Measurements from ENCODE around the gene FAM107A. TPM values are rescaled to one million over a fixed set of nuclear protein-coding genes. Genes with fewer than 3 reads are reported as not detected.

Gene FAM107A
- total and polyA plus RNA-seq, 2 experiments from 2014 or later: 1.0 to 1.1 TPM

DNA sequence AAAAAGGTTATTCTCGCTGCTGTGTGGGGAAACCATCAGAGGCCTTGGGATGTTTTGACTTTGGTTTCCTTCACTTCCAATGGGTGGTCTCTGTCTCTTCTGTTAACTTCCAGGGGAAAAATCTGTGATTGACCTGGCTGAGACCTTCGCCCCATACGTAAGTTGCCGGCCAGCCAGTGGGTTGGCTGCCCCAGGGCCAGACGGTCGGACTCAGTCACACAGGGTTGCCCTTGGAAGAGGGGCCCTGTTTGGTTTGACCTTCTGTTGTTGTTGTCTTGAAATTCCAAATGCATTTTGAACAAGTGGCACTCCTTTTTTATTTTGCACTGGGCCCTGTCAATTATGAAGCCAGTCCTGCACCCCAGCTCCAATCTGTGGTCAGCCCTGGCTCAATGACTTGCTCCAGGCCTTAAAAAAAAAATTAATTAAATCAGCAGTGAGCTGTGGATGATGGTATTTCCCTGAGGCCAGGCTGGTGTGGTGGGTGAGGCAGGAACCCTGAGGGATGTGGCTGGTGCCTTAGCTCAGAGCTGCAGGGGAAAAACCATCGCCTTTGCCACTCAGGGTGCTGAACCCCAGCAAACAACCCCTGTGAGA lies 4.5 kb downstream of the FAM107A start:
- no peaks in the 10 kb centered on the region for H3K36me3 Mint-ChIP-seq (ENCODE audit: low read depth)

More for the DNA sequence above, 4.5 kb downstream of the FAM107A start:
- Histone ChIP-seq H3K4me2 (no peak overlapping the region), H2AFZ (no peak overlapping the region), H3K79me2 (replicated peaks; ENCODE audit: insufficient read depth) (no peaks in the 10 kb centered on the region), H3K9me2 (ENCODE audit: insufficient read depth) (no peaks in the 10 kb centered on the region), H3F3A (replicated peaks; ENCODE audit: low read depth) (no peaks in the 10 kb centered on the region), H3K27me3 (ENCODE audit: insufficient read depth) (no peaks in the 10 kb centered on the region), H3K27ac (ENCODE audit: low read depth) (no peak overlapping the region), H3K36me3 (ENCODE audit: insufficient read depth) (no peaks in the 10 kb centered on the region), H3K4me1 (ENCODE audit: insufficient read depth) (peaks cover 13% of the 10 kb centered on the region; the same call in 1 of the 2 replicates), H3K4me3 (no peak overlapping the region), H4K20me1 (replicated peaks; ENCODE audit: insufficient read depth) (no peaks in the 10 kb centered on the region)
- no peak overlapping the region for H3K4me3 Mint-ChIP-seq
- ATAC-seq: no peak
- no peak for DNase-seq (ENCODE audit: low spot score)
- no peak overlapping the region for H3K27ac Mint-ChIP-seq
- H3K9me3 Mint-ChIP-seq: no peaks in the 10 kb centered on the region
- peaks cover 24% of the 10 kb centered on the region for H3K4me1 Mint-ChIP-seq
- TF ChIP-seq EZH2 (IDR thresholded peaks at IDR 0.05; ENCODE audit: low read depth, unreplicated experiment) (no peak), POLR2AphosphoS5 (IDR thresholded peaks at IDR 0.05; ENCODE audit: low read depth) (no peak), ZNF114 (CRISPR knock-in tag; IDR thresholded peaks at IDR 0.05) (no peak), CREB1 (CRISPR knock-in tag; IDR thresholded peaks at IDR 0.05; ENCODE audit: low read depth) (no peak), ETS1 (IDR thresholded peaks at IDR 0.05) (no peak), ZNF331 (CRISPR knock-in tag; IDR thresholded peaks at IDR 0.05; ENCODE audit: low read depth) (no peak), EZH2phosphoT487 (IDR thresholded peaks at IDR 0.05; ENCODE audit: unreplicated experiment) (no peak), STAT1 (IDR thresholded peaks at IDR 0.05; ENCODE audit: unreplicated experiment) (no peak), NANOG (IDR thresholded peaks at IDR 0.05; ENCODE audit: borderline replicate concordance) (no peak), JUNB (IDR thresholded peaks at IDR 0.05; ENCODE audit: unreplicated experiment) (no peak)
- TF ChIP-seq, protein P1, sequence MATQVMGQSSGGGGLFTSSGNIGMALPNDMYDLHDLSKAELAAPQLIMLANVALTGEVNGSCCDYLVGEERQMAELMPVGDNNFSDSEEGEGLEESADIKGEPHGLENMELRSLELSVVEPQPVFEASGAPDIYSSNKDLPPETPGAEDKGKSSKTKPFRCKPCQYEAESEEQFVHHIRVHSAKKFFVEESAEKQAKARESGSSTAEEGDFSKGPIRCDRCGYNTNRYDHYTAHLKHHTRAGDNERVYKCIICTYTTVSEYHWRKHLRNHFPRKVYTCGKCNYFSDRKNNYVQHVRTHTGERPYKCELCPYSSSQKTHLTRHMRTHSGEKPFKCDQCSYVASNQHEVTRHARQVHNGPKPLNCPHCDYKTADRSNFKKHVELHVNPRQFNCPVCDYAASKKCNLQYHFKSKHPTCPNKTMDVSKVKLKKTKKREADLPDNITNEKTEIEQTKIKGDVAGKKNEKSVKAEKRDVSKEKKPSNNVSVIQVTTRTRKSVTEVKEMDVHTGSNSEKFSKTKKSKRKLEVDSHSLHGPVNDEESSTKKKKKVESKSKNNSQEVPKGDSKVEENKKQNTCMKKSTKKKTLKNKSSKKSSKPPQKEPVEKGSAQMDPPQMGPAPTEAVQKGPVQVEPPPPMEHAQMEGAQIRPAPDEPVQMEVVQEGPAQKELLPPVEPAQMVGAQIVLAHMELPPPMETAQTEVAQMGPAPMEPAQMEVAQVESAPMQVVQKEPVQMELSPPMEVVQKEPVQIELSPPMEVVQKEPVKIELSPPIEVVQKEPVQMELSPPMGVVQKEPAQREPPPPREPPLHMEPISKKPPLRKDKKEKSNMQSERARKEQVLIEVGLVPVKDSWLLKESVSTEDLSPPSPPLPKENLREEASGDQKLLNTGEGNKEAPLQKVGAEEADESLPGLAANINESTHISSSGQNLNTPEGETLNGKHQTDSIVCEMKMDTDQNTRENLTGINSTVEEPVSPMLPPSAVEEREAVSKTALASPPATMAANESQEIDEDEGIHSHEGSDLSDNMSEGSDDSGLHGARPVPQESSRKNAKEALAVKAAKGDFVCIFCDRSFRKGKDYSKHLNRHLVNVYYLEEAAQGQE (IDR thresholded peaks at IDR 0.05; ENCODE audit: unreplicated experiment): no peak
- TF ChIP-seq, protein P2, sequence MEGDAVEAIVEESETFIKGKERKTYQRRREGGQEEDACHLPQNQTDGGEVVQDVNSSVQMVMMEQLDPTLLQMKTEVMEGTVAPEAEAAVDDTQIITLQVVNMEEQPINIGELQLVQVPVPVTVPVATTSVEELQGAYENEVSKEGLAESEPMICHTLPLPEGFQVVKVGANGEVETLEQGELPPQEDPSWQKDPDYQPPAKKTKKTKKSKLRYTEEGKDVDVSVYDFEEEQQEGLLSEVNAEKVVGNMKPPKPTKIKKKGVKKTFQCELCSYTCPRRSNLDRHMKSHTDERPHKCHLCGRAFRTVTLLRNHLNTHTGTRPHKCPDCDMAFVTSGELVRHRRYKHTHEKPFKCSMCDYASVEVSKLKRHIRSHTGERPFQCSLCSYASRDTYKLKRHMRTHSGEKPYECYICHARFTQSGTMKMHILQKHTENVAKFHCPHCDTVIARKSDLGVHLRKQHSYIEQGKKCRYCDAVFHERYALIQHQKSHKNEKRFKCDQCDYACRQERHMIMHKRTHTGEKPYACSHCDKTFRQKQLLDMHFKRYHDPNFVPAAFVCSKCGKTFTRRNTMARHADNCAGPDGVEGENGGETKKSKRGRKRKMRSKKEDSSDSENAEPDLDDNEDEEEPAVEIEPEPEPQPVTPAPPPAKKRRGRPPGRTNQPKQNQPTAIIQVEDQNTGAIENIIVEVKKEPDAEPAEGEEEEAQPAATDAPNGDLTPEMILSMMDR (conservative IDR thresholded peaks at IDR 0.05; ENCODE audit: low read depth in 2 of 2): no peak
- TF ChIP-seq, protein P3, sequence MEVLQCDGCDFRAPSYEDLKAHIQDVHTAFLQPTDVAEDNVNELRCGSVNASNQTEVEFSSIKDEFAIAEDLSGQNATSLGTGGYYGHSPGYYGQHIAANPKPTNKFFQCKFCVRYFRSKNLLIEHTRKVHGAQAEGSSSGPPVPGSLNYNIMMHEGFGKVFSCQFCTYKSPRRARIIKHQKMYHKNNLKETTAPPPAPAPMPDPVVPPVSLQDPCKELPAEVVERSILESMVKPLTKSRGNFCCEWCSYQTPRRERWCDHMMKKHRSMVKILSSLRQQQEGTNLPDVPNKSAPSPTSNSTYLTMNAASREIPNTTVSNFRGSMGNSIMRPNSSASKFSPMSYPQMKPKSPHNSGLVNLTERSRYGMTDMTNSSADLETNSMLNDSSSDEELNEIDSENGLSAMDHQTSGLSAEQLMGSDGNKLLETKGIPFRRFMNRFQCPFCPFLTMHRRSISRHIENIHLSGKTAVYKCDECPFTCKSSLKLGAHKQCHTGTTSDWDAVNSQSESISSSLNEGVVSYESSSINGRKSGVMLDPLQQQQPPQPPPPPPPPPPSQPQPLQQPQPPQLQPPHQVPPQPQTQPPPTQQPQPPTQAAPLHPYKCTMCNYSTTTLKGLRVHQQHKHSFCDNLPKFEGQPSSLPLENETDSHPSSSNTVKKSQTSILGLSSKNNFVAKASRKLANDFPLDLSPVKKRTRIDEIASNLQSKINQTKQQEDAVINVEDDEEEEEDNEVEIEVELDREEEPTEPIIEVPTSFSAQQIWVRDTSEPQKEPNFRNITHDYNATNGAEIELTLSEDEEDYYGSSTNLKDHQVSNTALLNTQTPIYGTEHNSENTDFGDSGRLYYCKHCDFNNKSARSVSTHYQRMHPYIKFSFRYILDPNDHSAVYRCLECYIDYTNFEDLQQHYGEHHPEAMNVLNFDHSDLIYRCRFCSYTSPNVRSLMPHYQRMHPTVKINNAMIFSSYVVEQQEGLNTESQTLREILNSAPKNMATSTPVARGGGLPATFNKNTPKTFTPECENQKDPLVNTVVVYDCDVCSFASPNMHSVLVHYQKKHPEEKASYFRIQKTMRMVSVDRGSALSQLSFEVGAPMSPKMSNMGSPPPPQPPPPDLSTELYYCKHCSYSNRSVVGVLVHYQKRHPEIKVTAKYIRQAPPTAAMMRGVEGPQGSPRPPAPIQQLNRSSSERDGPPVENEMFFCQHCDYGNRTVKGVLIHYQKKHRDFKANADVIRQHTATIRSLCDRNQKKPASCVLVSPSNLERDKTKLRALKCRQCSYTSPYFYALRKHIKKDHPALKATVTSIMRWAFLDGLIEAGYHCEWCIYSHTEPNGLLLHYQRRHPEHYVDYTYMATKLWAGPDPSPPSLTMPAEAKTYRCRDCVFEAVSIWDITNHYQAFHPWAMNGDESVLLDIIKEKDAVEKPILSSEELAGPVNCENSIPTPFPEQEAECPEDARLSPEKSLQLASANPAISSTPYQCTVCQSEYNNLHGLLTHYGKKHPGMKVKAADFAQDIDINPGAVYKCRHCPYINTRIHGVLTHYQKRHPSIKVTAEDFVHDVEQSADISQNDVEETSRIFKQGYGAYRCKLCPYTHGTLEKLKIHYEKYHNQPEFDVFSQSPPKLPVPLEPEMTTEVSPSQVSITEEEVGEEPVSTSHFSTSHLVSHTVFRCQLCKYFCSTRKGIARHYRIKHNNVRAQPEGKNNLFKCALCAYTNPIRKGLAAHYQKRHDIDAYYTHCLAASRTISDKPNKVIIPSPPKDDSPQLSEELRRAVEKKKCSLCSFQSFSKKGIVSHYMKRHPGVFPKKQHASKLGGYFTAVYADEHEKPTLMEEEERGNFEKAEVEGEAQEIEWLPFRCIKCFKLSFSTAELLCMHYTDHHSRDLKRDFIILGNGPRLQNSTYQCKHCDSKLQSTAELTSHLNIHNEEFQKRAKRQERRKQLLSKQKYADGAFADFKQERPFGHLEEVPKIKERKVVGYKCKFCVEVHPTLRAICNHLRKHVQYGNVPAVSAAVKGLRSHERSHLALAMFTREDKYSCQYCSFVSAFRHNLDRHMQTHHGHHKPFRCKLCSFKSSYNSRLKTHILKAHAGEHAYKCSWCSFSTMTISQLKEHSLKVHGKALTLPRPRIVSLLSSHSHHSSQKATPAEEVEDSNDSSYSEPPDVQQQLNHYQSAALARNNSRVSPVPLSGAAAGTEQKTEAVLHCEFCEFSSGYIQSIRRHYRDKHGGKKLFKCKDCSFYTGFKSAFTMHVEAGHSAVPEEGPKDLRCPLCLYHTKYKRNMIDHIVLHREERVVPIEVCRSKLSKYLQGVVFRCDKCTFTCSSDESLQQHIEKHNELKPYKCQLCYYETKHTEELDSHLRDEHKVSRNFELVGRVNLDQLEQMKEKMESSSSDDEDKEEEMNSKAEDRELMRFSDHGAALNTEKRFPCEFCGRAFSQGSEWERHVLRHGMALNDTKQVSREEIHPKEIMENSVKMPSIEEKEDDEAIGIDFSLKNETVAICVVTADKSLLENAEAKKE (CRISPR knock-in tag; IDR thresholded peaks at IDR 0.05): no peak
- peaks cover 3% of the 10 kb centered on the region for H3K27me3 Mint-ChIP-seq (ENCODE audit: insufficient read depth, low read depth, poor library complexity)
